Thoracic aorta (tissue), 2 donors: ENCODE data around the gene UGT1A5. TPM values are rescaled to one million over a fixed set of nuclear protein-coding genes. Genes with fewer than 3 reads are reported as not detected.

Experiments
- ATAC-seq: fragments of 150-250 bp; one replicate; pipeline ENCODE4 v1.8.0; 2017; ENCODE audit warnings: low read depth; ENCODE audit not compliant: insufficient number of reproducible peaks, low FRiP score
- DNase-seq: peaks from one replicate; pipeline ENCODE4 v3.0.0-alpha.2; 2020; ENCODE audit warnings: low spot score
- H3K27ac ChIP-seq, 2 donors: fragments of 200-600 bp; sonication (generic); 1 replicate in 1 of 2; 2 replicates in 1 of 2; pipeline ENCODE4 v1.5.1; 2016; ENCODE audit warnings: mild to moderate bottlenecking in 2 of 2, moderate library complexity in 2 of 2
- H3K27me3 ChIP-seq: fragments of 200-600 bp; sonication (generic); replicated peaks from 2 replicates; pipeline ENCODE4 v1.6.0; 2016; ENCODE audit warnings: mild to moderate bottlenecking; ENCODE audit not compliant: insufficient read depth
- H3K36me3 ChIP-seq: fragments of 200-600 bp; sonication (generic); one replicate; pipeline ENCODE4 v1.5.1; 2016
- H3K4me1 ChIP-seq, 2 donors: fragments of 200-600 bp; sonication (generic); 1 replicate in 1 of 2; 2 replicates in 1 of 2; pipeline versions ENCODE4 v1.5.1 to v1.6.0; 2016; ENCODE audit warnings: low read depth in 2 of 2, mild to moderate bottlenecking in 1 of 2; ENCODE audit not compliant: control insufficient read depth in 1 of 2
- H3K4me3 ChIP-seq: fragments of 200-600 bp; sonication (generic); 2 replicates; pipeline ENCODE4 v1.5.1; 2016; ENCODE audit warnings: mild to moderate bottlenecking
- H3K9me3 ChIP-seq: fragments of 200-600 bp; sonication (generic); 2 replicates; pipeline ENCODE4 v1.5.1; 2016
- CTCF ChIP-seq: fragments of 200-600 bp; sonication (generic); IDR thresholded peaks from one replicate; pipeline ENCODE4 v1.5.1; 2019; ENCODE audit warnings: antibody characterized with exemption
- total RNA-seq, 2 donors: library from RNA; depleted of rRNA; stranded (reverse); fragments of >200 nt; gene quantifications; one replicate each; pipeline versions ENCODE4 v1.1.0 to v1.2.3, GENCODE V29; 2016

UGT1A5 gene
- total RNA-seq, 2 donors from 2014 or later: not detected

DNA sequence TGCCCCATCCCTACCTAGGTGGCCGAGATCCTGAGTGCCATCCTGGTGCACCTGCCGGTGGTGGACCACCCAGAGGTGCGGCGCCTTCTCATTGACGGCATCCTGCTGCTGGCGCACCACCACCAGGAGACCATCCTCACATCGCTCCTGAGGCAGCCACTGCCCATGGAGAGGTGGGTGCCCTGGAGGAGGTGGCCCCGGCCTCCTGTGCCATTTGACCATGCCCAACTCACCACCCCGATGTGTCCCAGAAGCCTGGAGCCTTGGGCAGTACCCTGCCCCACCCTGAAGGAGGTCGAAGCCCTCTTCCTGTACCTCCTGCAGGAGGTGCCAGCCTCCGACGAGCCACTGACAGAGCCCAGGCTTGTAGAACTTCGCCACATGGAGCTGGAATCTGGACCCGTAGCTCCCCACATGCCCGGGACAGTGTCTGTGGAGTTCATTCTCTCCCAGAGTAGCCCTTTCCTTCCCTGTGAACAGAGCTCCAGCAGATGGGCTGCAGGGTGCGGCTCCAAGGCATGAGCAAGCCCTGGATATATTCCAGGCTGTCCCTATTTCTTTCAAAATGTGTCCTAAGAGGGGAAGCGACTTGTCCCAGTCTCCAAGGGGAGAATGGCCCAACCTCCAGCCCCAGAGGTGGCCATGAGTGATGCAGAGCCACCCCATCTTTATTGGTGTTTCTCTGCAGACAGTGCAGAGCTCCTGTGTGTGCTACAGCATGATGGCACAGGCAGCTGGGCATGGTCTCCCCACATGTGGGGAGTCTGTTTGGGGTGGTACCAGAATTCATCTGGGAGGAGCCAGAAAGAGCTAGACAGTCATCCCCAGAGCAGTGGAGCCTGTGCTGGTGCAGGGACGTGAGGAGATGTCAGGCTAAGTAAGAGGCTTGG lies 107.4 kb downstream of the UGT1A5 start:
- DNase-seq (no peak), ATAC-seq (no peak)
- H3K36me3 ChIP-seq: no peaks in the 10 kb centered on the region

GRCh38 chr2:233820774-233821105 lies 108.0 kb downstream of the UGT1A5 start:
- no peaks in the 10 kb centered on the region for H3K4me1 ChIP-seq
- no peak for ATAC-seq
- H3K4me3 ChIP-seq: no peak overlapping the region
- DNase-seq: no peak
- H3K27ac ChIP-seq: no peak overlapping the region
- no peaks in the 10 kb centered on the region for H3K27me3 ChIP-seq
- H3K36me3 ChIP-seq: no peaks in the 10 kb centered on the region
- H3K9me3 ChIP-seq: no peaks in the 10 kb centered on the region
- no peak for TF ChIP-seq CTCF

More for the DNA sequence above, 107.4 kb downstream of the UGT1A5 start:
- Histone ChIP-seq H3K4me3 (no peak overlapping the region), H3K4me1 (no peaks in the 10 kb centered on the region), H3K27me3 (no peaks in the 10 kb centered on the region), H3K27ac (no peak overlapping the region), H3K9me3 (no peaks in the 10 kb centered on the region)
- TF ChIP-seq CTCF: no peak

DNA sequence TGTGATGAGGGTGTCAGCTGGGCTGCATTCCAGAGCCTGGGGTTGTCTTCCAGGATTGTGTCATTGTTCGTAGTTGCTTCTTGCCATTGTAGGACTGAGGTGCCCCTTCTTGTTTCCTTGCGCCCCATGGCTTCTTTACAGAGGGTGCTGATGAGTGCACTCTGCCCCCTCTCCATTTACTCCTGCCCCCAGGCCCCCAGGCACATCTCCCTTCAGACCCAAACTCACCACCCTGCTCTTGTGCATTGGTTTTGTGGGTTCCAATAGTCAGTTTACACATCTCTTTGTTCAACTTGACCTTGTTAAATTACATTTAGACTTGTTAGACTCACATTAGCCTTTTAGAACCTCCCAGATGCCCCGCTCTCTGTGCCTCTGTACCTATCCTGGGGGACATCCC lies 108.5 kb downstream of the UGT1A5 start:
- Histone ChIP-seq H3K9me3 (no peaks in the 10 kb centered on the region), H3K4me3 (no peak overlapping the region), H3K27ac (no peak overlapping the region), H3K4me1 (no peaks in the 10 kb centered on the region), H3K36me3 (no peaks in the 10 kb centered on the region), H3K27me3 (no peaks in the 10 kb centered on the region)
- no peak for DNase-seq
- no peak for TF ChIP-seq CTCF
- no peak for ATAC-seq

GRCh38 chr2:233821709-233822100 lies 109.0 kb downstream of the UGT1A5 start:
- Histone ChIP-seq H3K4me3 (no peak overlapping the region), H3K4me1 (no peaks in the 10 kb centered on the region), H3K27me3 (no peaks in the 10 kb centered on the region), H3K27ac (no peak overlapping the region), H3K36me3 (no peaks in the 10 kb centered on the region), H3K9me3 (no peaks in the 10 kb centered on the region)
- TF ChIP-seq CTCF: no peak
- DNase-seq: no peak
- ATAC-seq: no peak

- H3K27ac ChIP-seq: no peak overlapping the region
- ATAC-seq: no peak
- H3K36me3 ChIP-seq: no peaks in the 10 kb centered on the region
- H3K9me3 ChIP-seq: no peaks in the 10 kb centered on the region
- no peak for DNase-seq
- no peak overlapping the region for H3K4me3 ChIP-seq
- TF ChIP-seq CTCF: no peak
- H3K4me1 ChIP-seq: no peaks in the 10 kb centered on the region
- no peaks in the 10 kb centered on the region for H3K27me3 ChIP-seq
Observed at GRCh38 chr2:233822101-233822771, 109.5 kb downstream of the UGT1A5 start.

Other genes with a start within 250 kb of the UGT1A5 start
- 10 to 100 TPM; 23.3 to 30.0 TPM for gene USP40, start 146.1 kb upstream of the UGT1A5 start, total RNA-seq
- gene UGT1A8, start 95.3 kb upstream of the UGT1A5 start, total RNA-seq: not detected
- under 1 TPM in 1 of 2 donors, not detected in 1; 0.41 TPM for gene UGT1A10, start 76.5 kb upstream of the UGT1A5 start, total RNA-seq
- not detected for gene UGT1A9, start 41.0 kb upstream of the UGT1A5 start, total RNA-seq
- under 1 TPM in 1 of 2 donors, not detected in 1; 0.35 TPM for gene UGT1A7, start 31.0 kb upstream of the UGT1A5 start, total RNA-seq
- gene UGT1A6, start 20.0 kb upstream of the UGT1A5 start, total RNA-seq: not detected
- not detected for gene UGT1A4, start 5.8 kb downstream of the UGT1A5 start, total RNA-seq
- gene UGT1A3, start 16.1 kb downstream of the UGT1A5 start, total RNA-seq: not detected
- not detected for gene UGT1A1, start 47.4 kb downstream of the UGT1A5 start, total RNA-seq
- not detected for gene MROH2A, start 65.4 kb downstream of the UGT1A5 start, total RNA-seq
- gene HJURP, start 141.6 kb downstream of the UGT1A5 start, total RNA-seq: 1 to 10 TPM in 1 of 2 donors, under 1 TPM in 1; 0.95 to 1.6 TPM
- gene TRPM8, start 204.5 kb downstream of the UGT1A5 start, total RNA-seq: not detected